NCI-H748 treated with DMSO at 0.1 percent for 48 hours (cell line): Measurements from ENCODE around the gene ERBB4.
"Not testable (repeated sequence)": the region's sequence is repeated elsewhere in the genome, so short reads cannot be mapped to it uniquely, and the experiment has no call there.

Source experiments
- DNase-seq: peaks from one replicate; lab custom pipeline; 2025; lab: John Stamatoyannopoulos, UW

The ERBB4 gene

GRCh38 chr2:212299943-212300342, 238.7 kb downstream of the ERBB4 start:
- DNase-seq, result peak; percentile 67

- DNase-seq, result no peak
Observed at GRCh38 chr2:212299333-212299732, 239.3 kb downstream of the ERBB4 start.

- no peak for DNase-seq
Observed at GRCh38 chr2:212295571-212295970, 243.0 kb downstream of the ERBB4 start.

- DNase-seq, result no peak
Observed at GRCh38 chr2:212294816-212295215, 243.8 kb downstream of the ERBB4 start.

DNA sequence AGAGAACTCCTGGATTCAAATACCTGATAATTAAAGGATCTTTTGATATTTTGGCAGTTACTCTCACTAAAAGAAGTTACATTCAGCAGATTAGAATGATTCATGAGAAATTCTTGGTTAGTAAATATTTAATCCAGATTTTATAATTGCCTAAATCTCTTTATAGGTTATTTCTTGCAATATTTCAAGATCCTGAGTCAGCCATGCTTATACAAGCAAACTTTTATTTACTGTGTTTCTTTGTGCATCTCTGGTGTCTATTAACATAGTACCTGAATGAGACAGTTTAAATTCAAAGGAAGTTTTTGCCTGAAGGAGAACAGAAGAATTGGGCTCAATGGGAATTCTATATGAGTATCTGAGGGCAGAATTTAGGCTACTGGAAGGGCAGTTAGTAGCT, 249.3 kb downstream of the ERBB4 start:
- DNase-seq, result no peak

DNA sequence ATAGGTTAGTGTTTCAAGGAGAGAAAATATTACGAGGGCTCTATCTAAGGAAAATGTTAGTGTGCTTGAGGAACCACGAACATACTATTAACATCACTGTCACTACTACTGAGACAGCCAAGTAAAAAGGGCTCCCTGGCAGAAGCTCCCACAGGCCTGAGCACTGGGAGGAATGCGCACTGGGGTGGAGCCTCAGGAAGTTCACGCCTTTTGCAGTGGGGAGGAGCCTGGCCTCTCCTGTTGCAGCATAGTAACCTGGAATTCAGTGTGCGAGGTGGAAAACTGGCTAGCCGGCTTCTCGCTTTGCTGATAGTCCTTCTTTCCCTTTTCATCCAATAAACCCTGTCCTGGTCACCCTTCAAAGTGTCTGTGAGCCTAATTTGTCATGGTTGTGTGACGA, 250.3 kb downstream of the ERBB4 start:
- no peak for DNase-seq

- peak; percentile 65 for DNase-seq
Observed at GRCh38 chr2:212284166-212284565, 254.4 kb downstream of the ERBB4 start.

DNA sequence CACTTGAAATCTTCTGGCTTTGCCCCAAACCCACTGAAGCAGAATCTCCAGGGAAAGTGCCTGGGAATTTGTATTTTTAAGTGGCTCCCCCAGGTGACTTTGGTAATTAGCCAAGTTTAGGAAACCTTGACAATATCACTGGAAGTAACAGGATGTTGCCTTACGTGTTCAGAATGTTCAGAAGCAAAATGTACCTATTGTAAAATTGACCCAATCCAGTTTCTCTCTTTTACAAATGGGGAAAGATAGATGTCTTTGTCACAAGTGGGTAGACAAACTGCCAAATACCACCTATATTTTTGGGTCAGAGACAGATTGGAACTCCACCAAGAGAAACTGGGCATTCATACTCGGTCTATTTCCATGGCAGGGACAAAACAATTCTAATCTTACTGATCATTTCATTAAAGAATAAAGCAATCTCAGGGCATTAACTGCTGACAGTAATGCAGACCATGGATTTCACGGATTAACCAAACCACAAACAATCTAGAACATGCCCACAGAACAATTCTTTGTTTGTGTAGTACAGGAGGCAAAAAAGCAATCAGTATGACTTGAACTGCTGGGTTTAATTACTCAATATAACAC, 255.8 kb downstream of the ERBB4 start:
- DNase-seq, result peak; percentile 52

DNA sequence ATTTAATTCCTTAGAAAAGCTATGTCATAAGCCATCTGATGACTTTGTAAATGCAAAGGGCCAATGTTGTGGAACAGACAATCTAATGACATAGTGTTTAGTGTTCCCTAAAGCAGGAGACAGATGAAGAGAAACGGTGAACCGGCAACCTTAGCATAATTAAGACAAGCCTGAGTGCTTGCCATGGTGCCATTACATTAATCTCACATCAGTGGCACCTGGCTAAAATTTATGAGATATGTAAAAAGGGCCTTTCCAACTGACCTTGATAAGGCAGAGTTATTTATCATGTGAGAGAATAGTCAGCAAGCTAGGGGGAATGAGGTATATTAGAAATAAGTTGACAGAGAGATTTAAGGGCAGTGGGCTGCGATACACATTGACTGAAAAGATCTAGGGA, 261.8 kb downstream of the ERBB4 start:
- no peak for DNase-seq

DNA sequence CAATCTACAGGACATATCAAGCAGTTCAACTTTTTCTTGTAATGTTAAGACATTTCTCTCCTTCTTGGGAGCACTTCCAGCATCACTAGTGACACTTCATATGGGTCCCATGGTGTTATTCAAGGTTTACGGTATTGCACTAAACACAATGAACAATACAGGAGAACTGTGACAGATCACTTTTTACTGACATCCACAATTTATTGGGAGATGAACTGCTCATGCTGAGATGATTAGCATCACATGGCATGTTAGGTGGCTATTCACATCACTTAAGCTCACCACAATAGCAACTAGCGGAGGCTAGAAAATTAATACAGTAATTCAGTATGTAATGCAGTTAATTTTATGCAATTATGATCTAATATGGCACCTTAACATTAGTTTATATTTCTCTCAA, 264.4 kb downstream of the ERBB4 start:
- DNase-seq, result no peak

DNA sequence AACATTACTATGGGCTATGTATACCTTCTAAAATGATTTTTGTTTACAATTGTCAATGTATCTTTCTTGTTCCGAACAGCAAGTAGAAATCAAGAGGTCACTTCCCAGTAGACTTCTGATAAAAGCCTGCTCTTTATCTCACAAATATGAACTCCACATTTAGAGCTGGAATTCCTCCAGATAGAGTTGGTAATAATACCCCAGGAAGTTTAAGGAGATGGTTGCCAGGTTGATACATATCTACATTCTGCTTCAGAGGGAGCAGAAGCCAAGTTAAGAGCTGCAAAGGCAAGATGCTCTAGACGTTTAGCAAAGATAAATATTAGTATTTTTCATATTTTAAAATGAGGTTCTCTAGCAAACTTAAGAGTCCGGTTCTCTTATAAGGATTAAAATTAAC, 267.0 kb downstream of the ERBB4 start:
- DNase-seq, result no peak

GRCh38 chr2:212269005-212269404, 269.6 kb downstream of the ERBB4 start:
- DNase-seq, result no peak

- DNase-seq, result no peak
Observed at GRCh38 chr2:212266297-212266696, 272.3 kb downstream of the ERBB4 start.

- no peak for DNase-seq
Observed at GRCh38 chr2:212265777-212266176, 272.8 kb downstream of the ERBB4 start.

DNA sequence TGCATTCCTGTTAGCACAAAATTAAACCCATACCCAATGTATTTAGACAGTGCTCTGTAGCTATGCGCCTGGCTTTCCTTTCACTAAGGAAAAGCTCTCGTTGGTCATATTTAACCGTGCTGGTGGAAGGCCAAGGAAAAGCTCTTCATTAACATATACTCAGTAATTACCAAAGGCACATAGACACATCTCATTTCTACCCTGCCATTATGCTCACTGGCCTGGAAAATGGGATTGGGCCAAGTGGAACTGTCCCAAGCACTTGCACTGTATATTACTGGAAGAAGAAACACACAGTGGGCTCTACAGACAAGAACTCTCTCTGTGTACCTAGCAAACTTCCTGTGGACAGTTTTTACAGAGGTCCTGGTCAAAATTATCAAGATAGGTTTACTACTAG, 274.4 kb downstream of the ERBB4 start:
- DNase-seq, result no peak

GRCh38 chr2:212259226-212259625, 279.4 kb downstream of the ERBB4 start:
- no peak for DNase-seq

DNA sequence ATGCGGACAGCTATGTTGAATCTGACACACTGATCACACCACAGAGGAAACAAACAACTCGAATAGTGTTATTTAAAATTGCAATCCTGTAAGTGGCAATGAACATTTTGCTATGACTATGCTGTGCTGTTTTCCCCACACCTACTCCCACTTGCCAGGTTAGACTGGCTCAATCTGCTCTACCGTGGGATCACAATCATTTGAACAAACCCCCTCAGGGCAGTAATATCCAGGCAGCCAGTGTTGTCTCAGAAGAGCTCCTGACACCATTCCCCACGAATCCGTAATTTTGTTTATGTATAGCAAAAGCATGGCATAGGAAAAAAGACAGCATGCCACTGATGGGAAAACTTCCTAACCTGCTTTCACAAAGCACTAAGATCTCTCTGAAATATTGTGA, 284.3 kb downstream of the ERBB4 start:
- no peak for DNase-seq

- no peak for DNase-seq
Observed at GRCh38 chr2:212249451-212249850, 289.2 kb downstream of the ERBB4 start.

GRCh38 chr2:212245880-212246279, 292.7 kb downstream of the ERBB4 start:
- DNase-seq, result no peak

DNA sequence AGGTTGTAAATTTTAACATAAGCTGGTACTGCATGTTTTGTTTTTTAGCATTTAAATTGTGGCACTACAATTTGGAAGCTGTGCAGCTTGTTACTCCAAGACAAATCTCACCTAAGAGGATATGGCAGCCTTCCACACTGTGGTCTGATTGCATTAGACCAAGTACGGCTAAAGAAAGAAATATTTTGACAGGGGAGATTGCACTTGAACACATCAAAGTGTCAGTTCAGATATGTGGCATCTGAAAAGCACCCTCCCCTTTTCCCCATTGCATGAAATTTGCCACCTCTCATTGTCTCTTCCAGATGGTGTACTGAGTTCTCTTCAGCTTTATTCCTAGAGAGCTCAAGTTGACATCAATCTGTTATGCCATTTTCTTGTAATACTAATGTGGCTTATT, 295.9 kb downstream of the ERBB4 start:
- no peak for DNase-seq

GRCh38 chr2:212238152-212238551, 300.4 kb downstream of the ERBB4 start:
- not testable (repeated sequence) for DNase-seq

GRCh38 chr2:212237350-212238095, 301.1 kb downstream of the ERBB4 start:
- DNase-seq, result no peak

GRCh38 chr2:212228743-212229171, 309.8 kb downstream of the ERBB4 start:
- DNase-seq, result no peak

DNA sequence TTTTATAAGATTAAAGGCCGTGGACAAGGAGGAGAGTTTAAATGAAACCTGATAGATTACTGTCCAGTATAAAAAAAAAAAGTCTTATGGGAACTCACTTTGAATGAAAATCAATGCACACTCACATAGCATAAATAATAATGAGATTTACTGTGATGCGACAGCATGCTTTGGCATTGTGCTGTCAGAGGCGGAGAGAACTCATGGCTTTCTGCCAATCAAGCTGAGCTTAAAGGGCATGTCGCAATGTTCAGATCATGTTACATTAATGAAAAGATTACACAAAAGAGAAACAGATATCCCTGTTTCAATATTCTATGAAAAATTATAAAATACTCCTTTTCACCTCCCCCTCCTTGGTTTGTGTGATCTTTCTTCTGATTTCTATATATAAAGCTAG, 310.8 kb downstream of the ERBB4 start:
- DNase-seq, result peak; percentile 80
